Measurements from ENCODE around the gene SCPEP1.

DNA sequence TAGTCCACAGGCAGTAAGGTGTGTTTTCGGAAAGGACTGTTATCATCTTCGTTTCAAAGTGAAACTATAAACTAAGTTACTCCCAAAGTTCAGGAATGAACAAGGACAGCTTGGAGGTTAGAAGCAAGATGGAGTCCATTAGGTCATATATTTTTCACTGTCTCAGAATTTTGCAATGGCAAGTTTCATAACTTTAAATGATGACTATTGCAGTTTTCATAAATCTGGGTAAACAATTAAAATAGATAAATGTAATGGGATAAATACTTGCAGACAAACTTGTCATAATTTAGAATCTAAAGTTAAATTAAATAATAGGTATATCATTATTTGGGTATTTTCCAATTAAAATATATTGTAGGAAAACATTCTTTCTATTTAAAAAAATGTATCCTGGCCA, 49.3 kb upstream of the SCPEP1 start:
- TF ChIP-seq SUZ12 (IDR thresholded peaks at IDR 0.05; ENCODE audit: extremely low read depth, insufficient read depth, insufficient read length): no peak
- TF ChIP-seq ZNF274 (IDR thresholded peaks at IDR 0.05; ENCODE audit: low read depth, low read length): no peak

Measured in NT2/D1 (cell line).